ENCODE measurements around the gene NAALADL1.
"Not testable (repeated sequence)": the region's sequence is repeated elsewhere in the genome, so short reads cannot be mapped to it uniquely, and the experiment has no call there.

NAALADL1 gene

GRCh38 chr11:65008016-65008415 lies 50.3 kb downstream of the NAALADL1 start:
- DNase-seq: no peak

GRCh38 chr11:65003968-65004367 lies 54.4 kb downstream of the NAALADL1 start:
- not testable (repeated sequence) for DNase-seq

GRCh38 chr11:65003282-65003681 lies 55.1 kb downstream of the NAALADL1 start:
- DNase-seq: no peak

GRCh38 chr11:65002706-65003105 lies 55.6 kb downstream of the NAALADL1 start:
- DNase-seq: no peak

- DNase-seq: no peak
Observed at GRCh38 chr11:64999478-64999877, 58.9 kb downstream of the NAALADL1 start.

GRCh38 chr11:64998690-64999431 lies 59.5 kb downstream of the NAALADL1 start:
- DNase-seq: no peak

- DNase-seq: no peak
Observed at GRCh38 chr11:64998141-64998540, 60.2 kb downstream of the NAALADL1 start.

GRCh38 chr11:64996710-64997380 lies 61.5 kb downstream of the NAALADL1 start, which contains the start of gene BATF2:
TSS of gene BATF2 (minus strand) at chr11:64996971. CDS start at chr11:64996914, 57 bp downstream.
- no peak for DNase-seq

GRCh38 chr11:64996327-64996709 lies 62.0 kb downstream of the NAALADL1 start:
- no peak for DNase-seq
